SH-SY5Y (cell line): ENCODE results near the gene CACNA2D1.

ENCODE experiments used
- GATA2 ChIP-seq: IDR thresholded peaks from 2 replicates; pipeline ENCODE4 v1.6.1; 2011; ENCODE audit warnings: mild to moderate bottlenecking, low read depth, low read length
- GATA3 ChIP-seq: IDR thresholded peaks from 2 replicates; pipeline ENCODE4 v1.6.1; 2011; ENCODE audit warnings: low read depth, mild to moderate bottlenecking, low read length, moderate library complexity

- TF ChIP-seq GATA2 = no peak
- TF ChIP-seq GATA3 = no peak
Observed at GRCh38 chr7:82442492-82443035, 1.0 kb downstream of the CACNA2D1 start.
